Tibial nerve (tissue), 4 donors: ENCODE measurements around the gene LGR6. TPM values are rescaled to one million over a fixed set of nuclear protein-coding genes. Genes with fewer than 3 reads are reported as not detected.
"Not testable (repeated sequence)": the region's sequence is repeated elsewhere in the genome, so short reads cannot be mapped to it uniquely, and the experiment has no call there.

Experiments
- DNase-seq, 2 donors: peaks; one replicate each; pipeline ENCODE4 v3.0.0-alpha.2; 2019; ENCODE audit warnings: low spot score in 2 of 2
- H3K27ac ChIP-seq, 4 donors: fragments of 200-600 bp; sonication (generic) in 3 of 4; one replicate each; pipeline ENCODE4 v1.5.1; 2017 to 2019; ENCODE audit warnings: mild to moderate bottlenecking in 1 of 4
- H3K27me3 ChIP-seq, 2 donors: fragments of 200-600 bp; sonication (generic) in 1 of 2; one replicate each; pipeline versions ENCODE4 v1.5.1 to v1.6.0; 2017 to 2019
- H3K36me3 ChIP-seq, 3 donors: fragments of 200-600 bp; sonication (generic); one replicate each; pipeline ENCODE4 v1.5.1; 2018 to 2019
- H3K4me1 ChIP-seq, 4 donors: fragments of 200-600 bp; sonication (generic) in 3 of 4; one replicate each; pipeline ENCODE4 v1.5.1; 2017 to 2019
- H3K4me3 ChIP-seq, 4 donors: fragments of 200-600 bp; sonication (generic) in 3 of 4; one replicate each; pipeline ENCODE4 v1.5.1; 2017 to 2019; ENCODE audit warnings: mild to moderate bottlenecking in 1 of 4, moderate library complexity in 1 of 4
- H3K9me3 ChIP-seq, 4 donors: fragments of 200-600 bp; sonication (generic) in 3 of 4; one replicate each; pipeline ENCODE4 v1.5.1; 2017 to 2019
- CTCF ChIP-seq, 5 experiments: fragments of 200-600 bp in 3 of 5; fragments of 450-650 bp in 2 of 5; sonication (generic) in 3 of 5; IDR thresholded peaks; one replicate each; pipeline ENCODE4 v1.5.1; 2016 to 2019; ENCODE audit warnings: antibody characterized with exemption in 5 of 5, mild to moderate bottlenecking in 3 of 5, moderate library complexity in 2 of 5
- EP300 ChIP-seq, 2 donors: sonication (generic); formaldehyde crosslinking; IDR thresholded peaks; one replicate each; pipeline ENCODE4 v1.6.1; 2017; ENCODE audit warnings: antibody characterized with exemption in 2 of 2, mild to moderate bottlenecking in 1 of 2
- POLR2A ChIP-seq, 2 donors: fragments of 450-650 bp; IDR thresholded peaks; one replicate each; pipeline ENCODE4 v1.6.1; 2017; ENCODE audit warnings: antibody characterized with exemption in 2 of 2, mild to moderate bottlenecking in 2 of 2, moderate library complexity in 2 of 2
- WGBS, 2 donors: methylation state at CpG; one replicate each; pipeline ENCODE4 v1.1.5; 2018; 5-methylcytosine and 5-hydroxymethylcytosine counted together
- total RNA-seq, 4 donors: library from RNA; depleted of rRNA; stranded (reverse); fragments of >200 nt; gene quantifications; one replicate each; pipeline ENCODE4 v1.1.0, GENCODE V29; 2016

LGR6 gene
- total RNA-seq, 4 donors from 2014 or later, result 0.42 TPM; not detected in 3

GRCh38 chr1:202186327-202186726, 7.3 kb upstream of the LGR6 start:
- Histone ChIP-seq H3K36me3 (no peaks in the 10 kb centered on the region), H3K27ac (no peak overlapping the region), H3K4me3 (no peak overlapping the region), H3K4me1 (peaks cover 0 to 15% (median 4%) of the 10 kb centered on the region in 4 donors), H3K27me3 (no peaks in the 10 kb centered on the region), H3K9me3 (no peaks in the 10 kb centered on the region)
- TF ChIP-seq POLR2A (IDR thresholded peaks at IDR 0.05), result no peak
- TF ChIP-seq EP300 (IDR thresholded peaks at IDR 0.05), result no peak
- TF ChIP-seq CTCF (IDR thresholded peaks at IDR 0.05), result no peak
- 81 to 87% methylated on average over 7 of the region's 7 CpGs for WGBS, 2 donors
- no peak for DNase-seq

GRCh38 chr1:202187041-202187671, 6.4 kb upstream of the LGR6 start:
- H3K9me3 ChIP-seq, result no peaks in the 10 kb centered on the region

GRCh38 chr1:202187697-202188407, 5.7 kb upstream of the LGR6 start:
- Histone ChIP-seq H3K4me1 (peaks cover 0 to 19% (median 4%) of the 10 kb centered on the region in 4 donors), H3K4me3 (no peak overlapping the region), H3K36me3 (no peaks in the 10 kb centered on the region), H3K27me3 (peaks cover 0 to 5% of the 10 kb centered on the region in 2 donors), H3K9me3 (no peaks in the 10 kb centered on the region), H3K27ac (no peak overlapping the region)
- 64 to 70% methylated on average over 7 to 8 of the region's 8 CpGs for WGBS, 2 donors
- no peak for TF ChIP-seq EP300 (IDR thresholded peaks at IDR 0.05)
- no peak for DNase-seq

More at GRCh38 chr1:202187041-202187671, 6.4 kb upstream of the LGR6 start:
- WGBS, 2 donors, result 64 to 73% methylated on average over 6 to 8 of the region's 8 CpGs
- no peak for DNase-seq
- no peaks in the 10 kb centered on the region for H3K27me3 ChIP-seq
- no peak overlapping the region for H3K4me3 ChIP-seq
- no peak overlapping the region for H3K27ac ChIP-seq
- H3K4me1 ChIP-seq, result peaks cover 0 to 15% (median 4%) of the 10 kb centered on the region in 4 donors
- no peaks in the 10 kb centered on the region for H3K36me3 ChIP-seq
- TF ChIP-seq EP300 (IDR thresholded peaks at IDR 0.05) (no peak), POLR2A (IDR thresholded peaks at IDR 0.05) (no peak), CTCF (IDR thresholded peaks at IDR 0.05) (no peak)

GRCh38 chr1:202189001-202189790, 4.4 kb upstream of the LGR6 start:
- DNase-seq, result peak; percentile 31 to 64
- WGBS, 2 donors, result 49 to 57% methylated on average over 19 to 20 of the region's 20 CpGs
- Histone ChIP-seq H3K27ac (no peak overlapping the region), H3K9me3 (no peaks in the 10 kb centered on the region), H3K27me3 (peaks cover 0 to 16% of the 10 kb centered on the region in 2 donors), H3K4me3 (no peak overlapping the region), H3K36me3 (no peaks in the 10 kb centered on the region), H3K4me1 (peaks cover 0 to 32% (median 4%) of the 10 kb centered on the region in 4 donors)
- peak; percentile 61 to 94 (median 86) for TF ChIP-seq CTCF (IDR thresholded peaks at IDR 0.05)
- TF ChIP-seq EP300 (IDR thresholded peaks at IDR 0.05), result no peak
- TF ChIP-seq POLR2A (IDR thresholded peaks at IDR 0.05), result no peak

GRCh38 chr1:202189918-202190715, 3.5 kb upstream of the LGR6 start:
- Histone ChIP-seq H3K9me3 (no peaks in the 10 kb centered on the region), H3K27me3 (peaks cover 0 to 25% of the 10 kb centered on the region in 2 donors), H3K36me3 (no peaks in the 10 kb centered on the region), H3K4me1 (peaks cover 0 to 23% (median under 1%) of the 10 kb centered on the region in 4 donors), H3K27ac (no peak overlapping the region), H3K4me3 (no peak overlapping the region)
- DNase-seq, result no peak
- no peak for TF ChIP-seq POLR2A (IDR thresholded peaks at IDR 0.05)
- TF ChIP-seq EP300 (IDR thresholded peaks at IDR 0.05), result no peak
- no peak for TF ChIP-seq CTCF (IDR thresholded peaks at IDR 0.05)
- WGBS, 2 donors, result 70 to 82% methylated on average over 7 of the region's 7 CpGs

GRCh38 chr1:202191391-202191790, 2.2 kb upstream of the LGR6 start:
- not testable (repeated sequence) for H3K9me3 ChIP-seq, H3K36me3 ChIP-seq, DNase-seq, H3K27ac ChIP-seq, H3K4me3 ChIP-seq
- Histone ChIP-seq H3K4me1 (peaks cover 0 to 18% (median 0%) of the 10 kb centered on the region in 4 donors), H3K27me3 (peaks cover 0 to 35% of the 10 kb centered on the region in 2 donors)
- WGBS, 2 donors, result 92 to 93% methylated on average over 3 to 17 of the region's 33 CpGs
